HUES6 (cell line): ENCODE results near the gene REX1BD.

Experiments used
- H3K27ac ChIP-seq: 2 replicates; pipeline ENCODE4 v1.7.0; 2013; ENCODE audit warnings: low read depth, mild to moderate bottlenecking, low read length, inconsistent platforms
- H3K27me3 ChIP-seq: 2 replicates; pipeline ENCODE4 v1.6.1; 2013; ENCODE audit warnings: low read length; ENCODE audit not compliant: control insufficient read depth, insufficient read depth
- H3K36me3 ChIP-seq: 2 replicates; pipeline ENCODE4 v1.6.1; 2013; ENCODE audit warnings: low read length; ENCODE audit not compliant: control insufficient read depth, insufficient read depth
- H3K4me1 ChIP-seq: 2 replicates; pipeline ENCODE4 v1.6.1; 2013; ENCODE audit warnings: low read length; ENCODE audit not compliant: control insufficient read depth, insufficient read depth
- H3K4me3 ChIP-seq: 2 replicates; pipeline ENCODE4 v1.5.1; 2013; ENCODE audit warnings: low read depth, low read length
- H3K9ac ChIP-seq: one replicate; pipeline ENCODE4 v1.6.1; 2013; ENCODE audit warnings: mild to moderate bottlenecking, low read length
- H3K9me3 ChIP-seq: 2 replicates; pipeline ENCODE4 v1.6.1; 2013; ENCODE audit warnings: low read depth, low read length; ENCODE audit not compliant: control insufficient read depth, insufficient read depth

The REX1BD gene

DNA sequence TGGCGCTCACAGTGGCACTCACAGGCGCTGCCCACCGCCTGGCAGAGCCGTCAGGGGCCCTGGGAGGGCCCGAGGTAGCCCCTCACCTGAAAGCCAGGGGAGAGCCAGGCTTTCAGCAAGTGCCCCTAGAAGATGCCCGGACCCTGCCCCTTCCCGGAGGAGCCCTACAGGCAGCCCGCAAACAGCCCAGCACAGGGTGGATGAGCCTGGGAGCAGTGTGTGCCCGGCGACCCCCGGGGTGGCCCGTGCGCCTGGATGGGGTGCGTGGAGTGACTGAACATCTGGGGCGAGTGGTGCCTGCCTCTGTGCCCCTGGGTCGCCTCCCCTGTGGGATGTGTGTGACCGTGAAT lies 16.6 kb downstream of the REX1BD start:
- H3K9ac ChIP-seq, result peak overlapping the region; percentile 43
- H3K4me3 ChIP-seq, result peak overlapping the region; percentile 37
- no peaks in the 10 kb centered on the region for H3K9me3 ChIP-seq
- peaks cover 45% of the 10 kb centered on the region for H3K4me1 ChIP-seq
- no peaks in the 10 kb centered on the region for H3K36me3 ChIP-seq
- H3K27ac ChIP-seq, result no peak overlapping the region
- H3K27me3 ChIP-seq, result peaks cover 90% of the 10 kb centered on the region

DNA sequence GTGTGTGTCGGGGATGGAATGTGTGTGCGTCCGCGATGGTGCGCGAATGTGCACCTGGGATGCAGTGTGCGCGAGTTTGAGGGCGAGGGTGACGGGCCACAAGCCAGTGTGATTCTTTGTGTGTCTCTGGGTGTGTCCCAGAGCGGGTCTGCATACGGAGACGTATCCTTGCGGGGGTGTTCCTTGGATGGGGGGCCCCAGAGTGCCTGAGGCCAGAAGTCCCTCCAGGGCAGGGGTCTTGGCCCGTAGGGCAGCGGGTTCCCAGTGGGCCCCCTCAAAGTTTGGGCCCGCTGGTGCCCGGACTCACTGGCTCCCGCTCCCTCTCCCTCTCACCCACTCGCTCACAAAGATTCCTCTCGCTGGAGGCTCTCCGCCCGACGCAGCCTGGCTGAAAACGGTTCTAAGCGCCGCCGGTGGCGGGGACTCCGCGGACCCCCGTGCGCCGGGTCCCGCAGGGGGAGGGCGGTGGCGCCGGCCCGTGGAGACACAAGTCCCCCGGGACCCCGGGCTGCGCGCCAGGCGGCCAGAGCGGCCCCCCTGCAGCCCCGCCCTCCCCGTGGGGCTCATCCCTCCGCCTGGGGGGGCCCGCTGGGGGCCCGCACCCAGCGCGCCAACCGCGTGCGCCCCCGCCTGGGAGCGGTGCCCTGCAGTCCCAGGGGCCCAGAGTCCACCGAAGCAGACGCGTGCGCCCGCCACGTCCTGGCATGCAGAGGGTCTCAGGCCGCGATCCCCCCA lies 17.1 kb downstream of the REX1BD start:
- no peaks in the 10 kb centered on the region for H3K9me3 ChIP-seq
- H3K27ac ChIP-seq, result no peak overlapping the region
- H3K4me1 ChIP-seq, result peaks cover 48% of the 10 kb centered on the region
- H3K36me3 ChIP-seq, result no peaks in the 10 kb centered on the region
- H3K9ac ChIP-seq, result peak overlapping the region; percentile 43
- H3K4me3 ChIP-seq, result peak overlapping the region; percentile 37
- H3K27me3 ChIP-seq, result peaks cover 95% of the 10 kb centered on the region

DNA sequence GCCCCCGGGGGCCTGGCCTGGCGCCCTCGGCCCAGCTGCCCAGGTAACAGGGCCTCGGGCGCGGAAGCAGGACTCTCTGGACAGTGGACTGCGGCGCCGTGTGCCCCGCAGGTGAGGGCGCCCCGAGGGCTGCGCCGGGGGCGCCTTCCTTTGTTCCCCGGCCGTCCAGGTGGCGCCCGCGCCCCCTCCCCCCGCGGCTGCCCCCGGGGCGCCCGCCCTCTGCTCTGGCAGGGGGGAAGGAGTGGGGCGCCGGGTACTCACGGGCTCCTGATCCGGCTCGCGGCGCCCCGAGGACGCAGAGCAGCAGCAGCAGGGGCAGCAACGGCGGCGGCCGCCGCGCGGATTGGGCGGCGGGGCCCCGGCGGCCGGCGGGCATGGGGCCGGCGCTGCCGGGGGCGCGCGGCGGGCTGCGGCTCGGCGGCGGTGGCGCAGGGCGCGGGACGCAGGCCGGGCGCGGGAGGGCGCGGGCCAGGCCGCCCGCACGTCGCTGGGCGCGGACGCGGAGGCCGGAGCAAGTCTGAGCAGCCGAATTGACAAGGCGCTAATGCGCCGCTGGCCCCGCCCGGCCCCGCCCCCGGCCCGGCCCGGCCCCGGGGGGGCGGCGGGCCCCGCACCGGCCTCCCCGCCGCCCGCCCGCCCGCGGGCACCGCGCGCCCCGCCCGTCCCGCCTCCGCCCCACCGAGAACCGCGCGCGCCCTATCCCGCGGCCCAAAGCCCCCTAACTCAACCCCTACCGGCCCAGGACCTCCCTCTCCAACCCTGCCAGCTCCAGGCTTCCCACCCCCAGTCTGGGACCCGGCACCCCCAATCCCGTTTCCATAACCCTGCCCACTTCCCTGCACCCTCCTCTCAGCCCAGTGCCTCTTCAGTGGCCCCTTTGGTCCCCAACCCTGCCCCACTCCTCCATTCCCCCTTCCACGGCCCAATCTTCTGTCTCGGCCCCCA lies 18.0 kb downstream of the REX1BD start, which contains the start of gene CRLF1:
Gene CRLF1 (minus strand): TSS at position 519 of the 945 bp plus-strand sequence. CDS start 143 bp downstream, at position 376.
- Histone ChIP-seq H3K9ac (peak within 1 kb of the TSS; percentile 43), H3K36me3 (no peaks in the 10 kb centered on the region), H3K27me3 (peaks cover 95% of the 10 kb centered on the region), H3K9me3 (no peaks in the 10 kb centered on the region), H3K27ac (no peak within 1 kb of the TSS), H3K4me1 (peaks cover 54% of the 10 kb centered on the region), H3K4me3 (peak within 1 kb of the TSS; percentile 52)

DNA sequence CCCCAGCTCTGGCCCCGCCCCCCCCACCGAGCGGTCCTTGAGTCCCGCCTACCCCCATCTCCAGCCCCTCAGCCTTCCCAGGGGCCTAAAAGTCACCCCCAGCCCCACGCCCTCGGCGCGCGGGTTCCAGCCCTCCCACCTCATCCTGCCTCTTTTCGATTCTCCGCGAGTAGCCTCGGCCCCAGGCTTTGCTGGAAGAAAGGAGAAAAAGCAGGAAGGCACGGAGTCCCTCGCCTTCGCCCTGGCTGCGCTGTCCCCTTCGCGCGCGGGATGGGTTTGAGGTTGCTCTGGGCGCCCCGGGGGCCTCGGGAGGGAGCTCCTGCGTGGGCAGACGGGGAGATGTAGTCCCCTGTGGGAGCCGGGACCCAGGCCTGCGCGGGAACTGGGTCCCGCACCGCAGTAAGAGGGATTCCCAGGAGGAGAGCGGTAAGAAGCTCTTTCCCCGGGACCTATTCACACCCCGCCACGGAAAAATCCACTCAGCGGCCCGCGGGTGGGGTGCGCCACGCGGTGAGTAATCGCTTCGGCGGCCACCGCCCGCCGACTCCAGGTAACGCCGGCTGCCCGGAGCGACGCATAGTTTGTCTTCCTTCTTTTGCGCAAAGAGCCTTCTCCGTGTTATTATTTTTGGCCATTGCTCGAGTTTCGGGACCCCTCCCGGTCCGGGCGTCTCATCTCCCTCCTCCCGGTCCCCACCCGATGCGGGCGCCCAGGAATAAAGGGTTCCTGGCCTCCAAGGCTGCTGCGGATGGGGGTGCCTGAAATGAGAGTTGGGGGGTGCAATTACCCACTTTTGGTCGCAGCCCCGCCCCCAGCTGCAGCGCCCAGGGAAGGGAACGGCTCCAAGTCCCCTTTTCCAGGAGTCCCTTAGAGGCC lies 18.9 kb downstream of the REX1BD start:
- peaks cover 95% of the 10 kb centered on the region for H3K27me3 ChIP-seq
- H3K36me3 ChIP-seq, result no peaks in the 10 kb centered on the region
- peak overlapping the region; percentile 52 for H3K4me3 ChIP-seq
- no peaks in the 10 kb centered on the region for H3K9me3 ChIP-seq
- no peak overlapping the region for H3K27ac ChIP-seq
- H3K4me1 ChIP-seq, result peaks cover 61% of the 10 kb centered on the region
- no peak overlapping the region for H3K9ac ChIP-seq

DNA sequence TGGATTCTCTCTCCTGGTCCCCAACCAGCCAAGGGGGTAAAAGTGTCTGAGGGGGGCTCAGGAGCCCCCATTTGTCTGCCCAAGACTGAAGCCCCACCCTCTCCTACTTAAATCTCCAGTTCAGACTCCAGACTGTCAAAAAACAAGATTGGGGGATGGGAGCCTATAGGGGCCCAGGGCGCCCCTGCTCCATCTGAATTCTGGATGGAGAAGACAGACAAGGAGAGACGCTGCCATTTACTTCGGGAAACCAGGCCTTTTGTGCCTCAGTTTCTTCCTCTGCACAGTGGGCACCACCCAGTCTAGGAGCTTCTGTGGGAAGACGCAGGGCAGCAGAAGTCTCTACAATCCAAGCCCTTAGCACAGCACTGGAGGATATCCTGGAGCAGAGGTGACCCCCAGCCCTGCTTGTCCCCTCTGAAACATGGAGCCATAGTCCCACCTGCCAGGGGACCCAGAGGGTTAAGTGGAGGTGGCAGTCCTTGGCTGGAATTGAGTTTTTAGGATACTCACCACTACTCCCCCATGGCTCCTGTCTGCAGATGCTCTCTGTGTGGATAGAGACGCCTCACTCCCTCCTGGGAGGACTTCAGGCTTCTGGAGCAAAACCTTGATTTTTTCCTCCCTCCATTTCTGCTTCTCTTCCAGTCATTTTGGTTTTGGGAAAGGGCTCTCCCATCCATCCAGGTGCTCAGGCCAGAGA lies 19.7 kb downstream of the REX1BD start:
- peak overlapping the region; percentile 52 for H3K4me3 ChIP-seq
- H3K9me3 ChIP-seq, result no peaks in the 10 kb centered on the region
- no peak overlapping the region for H3K9ac ChIP-seq
- H3K4me1 ChIP-seq, result peaks cover 62% of the 10 kb centered on the region
- H3K27me3 ChIP-seq, result peaks cover 95% of the 10 kb centered on the region
- H3K36me3 ChIP-seq, result no peaks in the 10 kb centered on the region
- H3K27ac ChIP-seq, result no peak overlapping the region

DNA sequence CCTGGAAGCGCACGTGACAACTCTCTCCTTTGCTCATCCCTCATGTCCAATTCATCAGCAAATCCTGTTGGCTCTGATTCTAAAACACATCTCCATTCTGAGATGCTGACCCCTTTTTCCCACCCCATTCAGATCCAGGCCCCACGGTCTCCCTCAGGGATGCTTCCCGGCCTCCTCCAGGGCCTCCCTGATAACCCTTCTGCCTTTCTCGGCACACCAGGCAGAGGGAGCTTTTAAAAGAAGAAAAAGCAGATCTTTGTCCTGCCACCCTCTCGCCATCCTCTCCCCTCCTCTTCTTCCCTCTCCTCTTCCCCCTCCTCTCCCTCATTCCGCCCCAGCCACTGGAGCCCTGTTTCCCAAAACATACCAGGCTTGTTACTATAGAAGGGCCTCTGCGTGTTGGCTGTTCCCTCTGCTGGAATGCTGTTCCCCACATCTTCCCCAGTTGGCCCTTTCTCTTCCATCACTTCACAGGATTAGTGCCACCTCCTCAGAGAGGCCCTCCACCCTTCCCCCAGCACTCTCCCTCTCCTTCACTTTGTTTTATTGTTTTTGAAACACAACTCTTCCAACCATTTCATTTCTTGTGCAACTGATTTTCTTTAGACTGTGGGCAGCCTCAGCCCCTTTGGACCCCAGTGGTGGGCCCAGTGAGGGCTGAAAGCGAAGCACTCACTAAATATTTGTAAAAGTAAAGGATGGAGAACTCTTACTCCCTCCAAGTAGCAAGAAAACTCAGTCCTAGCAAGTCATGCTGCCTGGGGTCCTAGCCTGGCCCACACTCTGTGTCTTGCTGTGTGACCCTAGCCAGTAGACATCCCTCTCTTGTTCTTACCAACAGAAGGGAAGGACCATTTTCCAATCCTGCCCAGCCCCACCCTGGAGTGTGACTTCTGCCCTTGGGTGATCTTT lies 20.5 kb downstream of the REX1BD start:
- Histone ChIP-seq H3K27ac (no peak overlapping the region), H3K36me3 (no peaks in the 10 kb centered on the region), H3K9ac (no peak overlapping the region), H3K4me1 (peaks cover 67% of the 10 kb centered on the region), H3K9me3 (no peaks in the 10 kb centered on the region), H3K27me3 (peaks cover 95% of the 10 kb centered on the region), H3K4me3 (no peak overlapping the region)

DNA sequence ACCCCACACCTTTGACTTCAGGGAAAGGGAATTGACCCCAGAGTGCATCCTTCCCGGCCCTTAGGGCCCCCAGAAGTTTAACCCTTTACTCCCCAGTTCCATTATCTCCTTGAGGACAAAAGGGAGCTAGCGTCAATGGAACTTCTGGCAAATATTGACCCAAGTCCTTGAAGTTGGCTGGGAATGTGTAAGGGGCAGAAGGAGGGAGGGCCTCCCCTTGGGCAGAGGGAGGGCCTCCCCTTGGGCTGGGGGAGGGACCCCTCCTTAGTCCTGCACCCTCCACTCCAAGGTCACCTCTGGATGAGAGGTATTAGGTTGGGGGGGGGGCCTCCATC lies 21.1 kb downstream of the REX1BD start:
- Histone ChIP-seq H3K4me1 (peaks cover 64% of the 10 kb centered on the region), H3K9me3 (no peaks in the 10 kb centered on the region), H3K36me3 (no peaks in the 10 kb centered on the region), H3K4me3 (no peak overlapping the region), H3K9ac (no peak overlapping the region), H3K27ac (no peak overlapping the region), H3K27me3 (peaks cover 95% of the 10 kb centered on the region)

DNA sequence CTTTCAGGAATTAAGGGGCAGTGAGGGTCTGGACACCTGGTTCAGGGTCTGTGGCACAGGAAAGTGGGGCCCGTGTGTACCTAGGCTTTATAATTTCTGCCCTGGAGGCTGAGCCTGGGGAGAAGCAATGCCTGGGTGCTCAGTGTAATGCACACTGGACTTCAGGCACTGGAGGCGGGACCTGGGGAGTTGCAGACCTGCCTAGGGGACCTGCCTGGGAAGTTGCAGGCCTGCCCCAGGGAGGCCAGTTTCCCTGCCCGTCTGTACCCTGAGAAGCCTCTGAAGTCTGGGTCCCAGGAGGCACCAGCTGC lies 21.6 kb downstream of the REX1BD start:
- H3K4me1 ChIP-seq, result peaks cover 58% of the 10 kb centered on the region

DNA sequence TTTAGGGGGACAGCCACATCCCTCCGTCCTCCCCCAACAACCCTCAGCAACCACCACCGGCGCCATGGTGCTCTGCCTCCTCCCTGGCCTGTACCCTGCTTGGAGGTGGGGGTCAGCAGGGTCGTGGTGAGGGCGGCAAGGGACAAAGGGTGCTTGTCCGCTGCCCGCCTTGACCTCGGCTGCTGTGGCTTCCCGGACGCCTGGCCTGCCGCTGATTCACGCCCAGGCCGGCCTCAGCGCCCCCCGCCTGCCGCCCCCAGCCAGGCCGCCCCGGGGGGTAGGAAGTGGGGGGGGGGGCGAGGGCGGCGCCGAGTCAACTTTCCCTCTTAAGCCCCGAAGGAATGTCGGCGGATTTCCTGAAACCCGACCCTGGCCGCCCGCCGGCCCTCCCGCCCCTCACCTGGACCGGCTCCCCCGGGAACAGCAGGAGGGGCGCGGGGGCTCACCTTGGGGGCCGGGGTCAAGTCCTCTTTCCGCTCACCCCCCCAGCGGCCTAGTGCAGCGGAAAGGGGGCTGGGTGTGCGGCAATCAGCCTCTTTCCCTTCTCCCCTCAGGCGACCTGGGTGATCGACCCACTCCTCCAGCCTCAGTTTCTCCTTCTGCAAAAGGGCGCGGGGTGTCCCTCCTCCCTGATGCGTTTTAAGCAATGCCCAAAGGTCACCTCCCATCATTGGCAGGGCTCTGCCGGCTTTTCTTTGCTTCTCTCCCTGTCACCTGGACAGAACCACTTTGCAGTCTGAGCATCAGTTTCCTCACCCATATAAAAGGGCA lies 22.1 kb downstream of the REX1BD start:
- Histone ChIP-seq H3K4me1 (peaks cover 53% of the 10 kb centered on the region), H3K9ac (peak overlapping the region; percentile 31), H3K27ac (no peak overlapping the region), H3K4me3 (peak overlapping the region; percentile 61), H3K27me3 (peaks cover 95% of the 10 kb centered on the region), H3K36me3 (no peaks in the 10 kb centered on the region), H3K9me3 (no peaks in the 10 kb centered on the region)

More for the DNA sequence above, 21.6 kb downstream of the REX1BD start:
- H3K36me3 ChIP-seq, result no peaks in the 10 kb centered on the region
- H3K27ac ChIP-seq, result no peak overlapping the region
- H3K9me3 ChIP-seq, result no peaks in the 10 kb centered on the region
- H3K9ac ChIP-seq, result peak overlapping the region; percentile 31
- peaks cover 95% of the 10 kb centered on the region for H3K27me3 ChIP-seq
- H3K4me3 ChIP-seq, result peak overlapping the region; percentile 61
